ENCODE data around the gene CALM1.

CALM1 gene

DNA sequence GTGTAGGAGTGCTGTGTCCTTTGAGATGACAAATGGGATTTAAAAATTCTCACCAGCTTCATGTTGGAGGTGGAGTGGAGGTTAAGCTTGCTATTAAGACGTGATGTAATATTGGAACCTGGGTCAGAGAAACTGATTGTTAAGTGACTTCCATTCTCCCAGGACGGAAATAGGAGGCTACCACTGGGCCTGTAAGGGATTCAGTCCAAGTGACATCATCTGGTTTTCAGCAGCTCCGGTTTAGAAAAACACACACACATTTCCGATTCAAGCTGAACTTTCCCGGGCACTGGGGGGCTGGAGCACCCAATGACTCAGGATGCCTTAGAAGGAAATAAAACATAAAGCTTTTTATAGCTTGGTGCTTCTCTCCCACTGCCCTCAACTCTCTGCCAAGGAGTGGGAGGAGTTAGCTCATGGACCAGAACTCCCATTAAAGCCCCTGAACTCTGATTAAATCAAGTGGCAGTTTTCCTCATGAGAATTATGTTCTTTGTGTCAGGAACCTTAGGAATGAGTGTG is 12.4 kb downstream of the CALM1 start:
- DNase-seq (ENCODE audit: low read depth) = no peak

- no peak for DNase-seq (ENCODE audit: low read depth)
These were observed 15.2 kb downstream of the CALM1 start for GRCh38 chr14:90412058-90412457.

DNA sequence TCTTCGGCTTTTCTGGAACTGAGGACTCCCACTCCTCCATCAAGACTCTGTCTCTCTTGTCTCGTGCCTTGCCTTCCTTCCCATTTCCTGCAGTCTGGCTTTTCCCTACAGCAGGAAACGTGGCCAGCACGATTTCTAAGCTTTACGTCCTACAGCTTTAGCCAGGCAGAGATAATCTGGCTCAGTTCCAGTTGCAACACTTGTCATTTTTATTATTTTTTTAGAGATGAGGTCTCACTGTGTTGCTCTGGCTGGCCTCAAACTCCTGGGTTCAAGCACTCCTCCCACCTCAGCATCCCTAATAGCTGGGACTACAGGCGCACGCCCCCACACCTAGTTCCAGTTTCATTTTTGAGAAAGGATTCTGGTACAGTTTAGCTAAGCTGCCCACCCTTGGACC is 19.9 kb downstream of the CALM1 start:
- no peak for DNase-seq (ENCODE audit: low read depth)

DNA sequence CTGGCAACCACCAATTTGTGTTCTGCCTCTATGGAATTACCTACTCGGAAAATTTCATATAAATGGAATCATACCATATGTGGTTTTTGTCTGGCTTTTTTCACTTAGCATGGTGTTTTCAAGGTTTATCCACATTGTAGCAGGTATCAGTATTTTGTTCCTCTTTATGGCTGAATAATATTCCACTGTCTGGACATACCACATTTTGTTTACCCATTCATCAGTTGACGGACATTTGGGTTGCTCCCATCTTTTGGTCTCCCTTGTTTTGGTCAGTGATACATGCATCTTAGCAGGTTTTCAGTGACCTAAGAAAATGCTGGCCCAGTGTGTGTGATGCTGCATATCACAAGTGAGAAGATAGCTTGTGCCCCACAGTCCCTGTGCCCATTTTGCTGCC is 21.2 kb downstream of the CALM1 start:
- DNase-seq (ENCODE audit: low read depth) = no peak

- no peak for DNase-seq (ENCODE audit: low read depth)
These were observed 22.4 kb downstream of the CALM1 start for GRCh38 chr14:90419200-90419599.

GRCh38 chr14:90421001-90421631 is 24.3 kb downstream of the CALM1 start:
- DNase-seq (ENCODE audit: low read depth) = no peak

DNA sequence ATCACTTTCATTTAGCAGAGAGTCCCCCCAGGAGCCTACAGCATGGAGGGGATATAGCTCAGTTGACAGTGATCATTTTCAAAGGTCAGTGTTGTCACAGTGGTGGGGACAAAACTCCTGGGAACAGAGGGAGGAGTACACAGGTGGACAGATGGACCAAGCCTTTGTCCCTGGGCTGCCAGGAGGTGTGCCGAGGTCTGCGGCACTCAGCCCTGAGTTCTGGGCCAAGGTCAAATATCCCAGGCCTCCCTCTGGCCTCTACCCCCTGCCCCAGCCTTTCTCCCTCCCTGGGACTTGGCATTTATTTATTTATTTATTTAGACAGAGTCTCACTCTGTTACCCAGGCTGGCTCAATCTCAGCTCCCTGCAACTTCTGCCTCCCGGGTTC is 24.8 kb downstream of the CALM1 start:
- DNase-seq (ENCODE audit: low read depth) = no peak

DNA sequence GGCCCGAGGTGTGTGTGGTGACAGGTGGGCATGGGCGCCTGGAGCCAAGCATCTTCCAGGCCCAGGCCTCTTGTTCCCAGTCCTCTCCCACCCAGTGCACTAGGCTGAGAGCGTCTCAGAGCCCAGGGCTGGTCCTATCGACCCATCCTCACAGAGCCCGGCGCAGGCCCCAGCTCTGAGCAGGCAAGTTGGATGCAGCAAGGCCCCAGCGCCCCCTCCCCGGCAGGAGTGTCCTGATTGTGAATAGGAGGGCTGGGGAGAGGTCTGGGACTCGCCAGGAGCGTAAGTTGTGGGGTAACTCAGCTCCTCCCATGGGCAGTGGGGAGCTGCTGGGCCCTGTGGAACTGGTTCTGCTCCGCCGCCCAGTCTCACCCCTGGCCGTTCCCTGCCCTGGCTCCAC is 26.3 kb downstream of the CALM1 start:
- no peak for DNase-seq (ENCODE audit: low read depth)

DNA sequence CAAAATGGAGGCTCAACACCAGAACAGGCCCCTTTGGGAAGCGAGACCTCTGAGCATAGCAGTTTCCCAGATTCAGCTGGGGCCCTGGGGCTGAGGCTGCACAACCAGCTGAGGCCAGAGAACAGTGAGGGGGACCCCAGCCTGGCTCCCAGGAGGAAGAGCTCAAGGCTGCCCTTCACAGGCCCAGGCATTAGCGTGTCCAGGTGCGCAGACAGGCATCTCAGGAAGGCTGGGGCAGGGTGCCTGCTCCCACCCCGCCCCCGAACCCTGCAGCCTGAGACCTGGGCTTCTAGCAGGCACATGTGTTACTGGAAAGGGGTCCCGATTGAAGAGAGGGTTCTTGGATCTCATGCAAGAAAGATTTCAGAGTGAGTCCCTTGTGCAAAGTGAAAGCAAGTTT is 27.2 kb downstream of the CALM1 start:
- DNase-seq (ENCODE audit: low read depth) = no peak

- DNase-seq (ENCODE audit: low read depth) = no peak
These were observed 28.0 kb downstream of the CALM1 start for GRCh38 chr14:90424686-90425372.

DNA sequence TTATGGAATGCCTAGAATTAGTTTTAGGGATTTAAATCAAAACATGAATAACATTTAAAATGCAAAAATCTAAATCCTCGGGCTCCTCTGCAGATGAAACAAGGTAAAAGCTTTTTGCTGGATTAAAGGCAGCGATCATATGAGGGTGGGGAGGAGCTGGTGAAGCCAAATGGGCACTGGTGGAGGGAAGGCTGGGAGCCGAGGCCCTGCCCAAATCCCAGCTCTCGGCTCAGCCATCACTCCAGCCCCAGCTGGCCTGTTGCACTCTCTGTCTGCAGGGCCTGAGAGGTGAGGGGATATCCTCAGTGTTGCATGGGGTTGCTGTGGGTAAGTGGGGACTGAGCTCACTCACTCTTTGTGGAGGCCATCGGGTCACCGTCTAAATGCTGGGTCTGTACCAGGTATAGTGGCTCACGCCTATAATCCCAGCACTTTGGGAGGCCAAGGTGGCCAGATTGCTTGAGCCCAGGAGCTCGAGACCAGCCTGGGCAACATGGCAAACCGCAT is 28.6 kb downstream of the CALM1 start:
- DNase-seq (ENCODE audit: low read depth) = no peak

GRCh38 chr14:90426031-90426540 is 29.3 kb downstream of the CALM1 start:
- DNase-seq (ENCODE audit: low read depth) = no peak

DNA sequence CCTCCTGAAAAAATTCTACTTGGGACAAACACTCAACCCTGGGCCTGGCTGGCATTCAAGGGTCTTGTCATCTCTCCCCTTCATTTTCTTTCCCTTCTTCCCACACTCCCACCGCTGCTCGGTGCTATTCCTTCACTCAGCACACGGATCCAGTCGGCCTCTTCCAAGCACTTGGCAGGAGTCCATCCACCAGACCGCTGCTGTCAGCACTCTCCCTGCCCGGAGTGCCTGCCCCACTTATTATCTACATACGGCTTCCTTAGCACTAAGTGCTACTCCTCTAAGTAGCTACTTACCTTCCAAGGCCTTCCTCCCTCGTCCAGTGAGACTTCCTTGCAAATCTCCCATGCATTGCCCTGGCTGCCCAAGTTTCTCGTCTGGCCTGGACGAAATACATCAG is 29.8 kb downstream of the CALM1 start:
- DNase-seq (ENCODE audit: low read depth) = no peak

DNA sequence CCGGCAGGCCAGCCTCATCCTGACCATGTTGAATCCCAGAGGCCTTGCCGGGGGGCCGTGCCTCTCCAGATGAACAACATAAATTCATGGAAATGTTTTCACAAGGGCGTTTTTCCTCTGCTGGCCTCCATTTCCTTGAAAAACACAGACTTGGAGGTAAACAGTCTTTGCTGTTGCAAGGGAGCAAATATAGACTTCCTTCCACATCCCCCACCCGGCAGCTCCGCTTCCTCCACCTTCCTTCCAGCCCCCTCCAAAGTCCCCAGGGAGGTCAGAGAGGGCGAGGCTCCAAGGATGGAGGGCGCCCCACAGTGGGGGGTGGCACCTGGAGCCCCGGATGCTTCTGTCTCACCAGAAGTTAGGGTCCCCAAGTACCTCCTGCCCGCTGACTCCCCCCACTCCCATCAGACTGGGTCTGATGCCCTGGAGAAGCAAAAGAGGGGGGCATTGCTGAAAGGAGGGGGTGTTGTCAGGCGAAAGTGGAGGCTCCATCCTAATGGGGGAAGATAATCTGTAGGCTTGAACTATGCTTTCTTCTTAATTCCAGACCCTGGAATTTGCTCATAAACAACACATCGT is 31.1 kb downstream of the CALM1 start:
- DNase-seq (ENCODE audit: low read depth) = no peak

- no peak for DNase-seq (ENCODE audit: low read depth)
These were observed 31.8 kb downstream of the CALM1 start for GRCh38 chr14:90428676-90429075.

DNA sequence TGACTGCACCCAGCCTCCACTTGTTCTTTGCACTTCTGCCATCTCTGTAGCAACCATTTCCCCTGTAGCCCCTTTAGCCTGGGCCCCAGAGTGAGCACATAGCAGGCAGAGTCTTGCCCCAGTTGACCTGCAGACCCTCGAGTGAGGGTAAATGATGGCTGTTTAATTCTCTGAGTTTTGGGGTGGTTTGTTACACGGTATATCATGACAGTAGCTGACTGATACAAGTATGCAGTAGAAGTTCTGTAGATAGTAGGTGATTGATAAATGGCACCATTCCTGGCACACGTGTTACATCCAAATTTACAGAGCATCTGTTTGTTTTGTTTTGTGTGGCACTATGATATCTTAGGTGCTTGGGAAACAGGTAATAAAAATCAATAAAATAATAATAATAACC is 32.4 kb downstream of the CALM1 start:
- DNase-seq (ENCODE audit: low read depth) = no peak

DNA sequence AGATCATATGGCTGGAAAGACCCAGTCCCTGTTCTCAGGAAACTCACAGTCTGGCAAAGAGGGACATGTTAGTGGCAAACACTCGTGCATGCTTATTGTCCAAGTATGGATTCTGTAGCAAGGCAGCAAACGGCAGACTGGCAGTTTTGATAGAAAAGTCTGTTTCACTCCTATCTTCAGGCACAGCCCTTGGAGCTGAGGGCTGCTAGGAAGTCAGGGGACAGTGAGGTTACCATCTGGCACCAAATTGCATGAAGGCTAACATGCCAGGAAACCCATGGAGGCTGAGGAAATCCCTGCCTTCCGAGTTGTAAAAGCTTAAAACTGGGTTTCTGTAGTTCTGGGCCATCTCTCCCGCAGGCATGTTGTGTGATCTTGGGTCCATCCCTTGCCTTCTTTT is 32.9 kb downstream of the CALM1 start:
- DNase-seq (ENCODE audit: low read depth) = no peak

DNA sequence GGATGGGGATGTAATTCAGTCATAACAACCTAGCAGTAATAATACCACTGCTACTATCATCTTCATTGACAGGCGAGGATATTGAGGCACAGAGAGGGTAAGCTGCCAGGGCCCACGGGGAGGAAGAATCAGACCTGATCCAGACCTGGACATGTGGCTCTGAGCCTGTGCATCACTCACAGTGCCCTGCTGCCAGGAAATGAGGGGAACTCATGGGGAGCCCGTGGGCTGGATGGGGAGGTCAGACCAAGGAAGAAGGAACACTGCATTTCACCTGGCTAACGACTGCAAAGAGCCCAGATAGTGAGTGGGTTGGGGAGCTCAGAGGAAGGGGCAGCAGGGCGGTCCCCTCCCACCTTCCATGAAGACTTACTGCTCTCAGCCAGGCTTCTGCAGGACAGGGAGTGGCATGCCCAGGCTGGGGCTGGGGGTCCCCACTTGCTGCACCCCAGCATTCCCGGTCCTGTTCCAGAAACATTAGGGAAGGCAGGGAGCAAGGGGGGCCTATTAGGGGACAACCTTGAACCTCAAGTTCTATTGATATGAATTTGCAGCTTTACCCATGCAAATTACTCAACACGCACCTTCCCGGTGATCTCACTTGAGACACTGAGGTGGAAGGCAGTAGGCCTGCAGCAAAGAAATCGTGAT is 37.7 kb downstream of the CALM1 start:
- DNase-seq (ENCODE audit: low read depth) = no peak

DNA sequence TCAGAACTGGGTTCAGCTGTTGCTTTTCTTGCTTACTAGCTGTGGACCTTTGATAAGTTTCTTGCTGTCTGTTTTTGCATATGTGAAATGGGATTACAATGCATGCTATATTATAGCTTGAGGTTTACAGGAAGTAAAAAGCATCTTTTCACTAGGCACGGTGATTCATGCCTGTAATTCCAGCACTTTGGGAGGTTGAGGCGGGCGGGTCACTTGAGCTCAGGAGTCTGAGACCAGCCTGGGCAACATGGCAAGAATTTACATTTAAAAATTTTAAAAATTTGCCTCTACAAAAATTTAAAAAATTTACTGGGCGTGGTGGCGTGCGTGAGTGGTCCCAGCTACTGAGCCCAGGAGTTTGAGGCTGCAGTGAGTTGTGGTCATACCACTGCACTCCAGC is 42.0 kb downstream of the CALM1 start:
- DNase-seq (ENCODE audit: low read depth) = no peak

GRCh38 chr14:90440021-90440451 is 43.2 kb downstream of the CALM1 start:
- DNase-seq (ENCODE audit: low read depth) = no peak

GRCh38 chr14:90440592-90440991 is 43.8 kb downstream of the CALM1 start:
- no peak for DNase-seq (ENCODE audit: low read depth)

- DNase-seq (ENCODE audit: low read depth) = no peak
These were observed 45.6 kb downstream of the CALM1 start for GRCh38 chr14:90442388-90442787.
